ENCODE results near the gene SCAPER. TPM values are rescaled to one million over a fixed set of nuclear protein-coding genes. Genes with fewer than 3 reads are reported as not detected.

The SCAPER gene
- polyA plus RNA-seq, 1 donor from 2014 or later, result 77.1 TPM

- Histone ChIP-seq H3K4me3 (ENCODE audit: low read length) (no peak overlapping the region), H2AFZ (ENCODE audit: low read depth, low read length) (no peak overlapping the region), H3K36me3 (ENCODE audit: insufficient read depth, low read length) (no peaks in the 10 kb centered on the region), H3K9me2 (ENCODE audit: insufficient read depth, low read length) (no peaks in the 10 kb centered on the region), H3K9me3 (ENCODE audit: low read length) (no peaks in the 10 kb centered on the region), H3K9ac (ENCODE audit: low read length) (no peak overlapping the region), H3K4me2 (ENCODE audit: low read length) (no peak overlapping the region), H3K27ac (ENCODE audit: low read length) (no peak overlapping the region), H3F3A (ENCODE audit: insufficient read depth, low read length, poor library complexity, severe bottlenecking) (no peaks in the 10 kb centered on the region), H3K79me2 (replicated peaks; ENCODE audit: insufficient read depth, low read length) (no peaks in the 10 kb centered on the region), H3K27me3 (ENCODE audit: insufficient read depth, low read depth, low read length) (no peaks in the 10 kb centered on the region), H4K20me1 (ENCODE audit: insufficient read depth) (no peaks in the 10 kb centered on the region)
- TF ChIP-seq CTCF (IDR thresholded peaks at IDR 0.05; ENCODE audit: poor library complexity, severe bottlenecking), result no peak
- TF ChIP-seq EZH2 (IDR thresholded peaks at IDR 0.05; ENCODE audit: borderline replicate concordance, insufficient read depth, low read length, poor library complexity, severe bottlenecking), result no peak
- no peak for TF ChIP-seq TAF1 (IDR thresholded peaks at IDR 0.05; ENCODE audit: low read depth)
- TF ChIP-seq REST (IDR thresholded peaks at IDR 0.05; ENCODE audit: borderline replicate concordance), result no peak
- no peak for TF ChIP-seq EP300 (conservative IDR thresholded peaks at IDR 0.05; ENCODE audit: poor library complexity, severe bottlenecking)
- TF ChIP-seq POLR2AphosphoS5 (IDR thresholded peaks at IDR 0.05), result no peak
- TF ChIP-seq RAD21 (conservative IDR thresholded peaks at IDR 0.05), result no peak
- TF ChIP-seq MXI1 (conservative IDR thresholded peaks at IDR 0.05; ENCODE audit: poor library complexity, severe bottlenecking), result no peak
- TF ChIP-seq SMC3 (conservative IDR thresholded peaks at IDR 0.05; ENCODE audit: poor library complexity), result no peak
These were observed 92.8 kb downstream of the SCAPER start for GRCh38 chr15:76812381-76812780.

- Histone ChIP-seq H3K36me3 (ENCODE audit: insufficient read depth, low read length) (no peaks in the 10 kb centered on the region), H3K9me2 (ENCODE audit: insufficient read depth, low read length) (no peaks in the 10 kb centered on the region), H3K4me2 (ENCODE audit: low read length) (no peak overlapping the region), H3K27me3 (ENCODE audit: insufficient read depth, low read depth, low read length) (no peaks in the 10 kb centered on the region), H3K9me3 (ENCODE audit: low read length) (no peaks in the 10 kb centered on the region), H3K27ac (ENCODE audit: low read length) (no peak overlapping the region), H3F3A (ENCODE audit: insufficient read depth, low read length, poor library complexity, severe bottlenecking) (no peaks in the 10 kb centered on the region), H3K79me2 (replicated peaks; ENCODE audit: insufficient read depth, low read length) (no peaks in the 10 kb centered on the region), H3K9ac (ENCODE audit: low read length) (no peak overlapping the region), H4K20me1 (ENCODE audit: insufficient read depth) (no peaks in the 10 kb centered on the region), H3K4me3 (ENCODE audit: low read length) (no peak overlapping the region), H2AFZ (ENCODE audit: low read depth, low read length) (no peak overlapping the region)
- TF ChIP-seq TAF1 (IDR thresholded peaks at IDR 0.05; ENCODE audit: low read depth) (no peak), POLR2AphosphoS5 (IDR thresholded peaks at IDR 0.05) (no peak), EZH2 (IDR thresholded peaks at IDR 0.05; ENCODE audit: borderline replicate concordance, insufficient read depth, low read length, poor library complexity, severe bottlenecking) (no peak), MXI1 (conservative IDR thresholded peaks at IDR 0.05; ENCODE audit: poor library complexity, severe bottlenecking) (no peak), RAD21 (conservative IDR thresholded peaks at IDR 0.05) (no peak), CTCF (IDR thresholded peaks at IDR 0.05; ENCODE audit: poor library complexity, severe bottlenecking) (no peak), SMC3 (conservative IDR thresholded peaks at IDR 0.05; ENCODE audit: poor library complexity) (no peak), EP300 (conservative IDR thresholded peaks at IDR 0.05; ENCODE audit: poor library complexity, severe bottlenecking) (no peak), REST (IDR thresholded peaks at IDR 0.05; ENCODE audit: borderline replicate concordance) (no peak)
These were observed 95.6 kb downstream of the SCAPER start for GRCh38 chr15:76809412-76810103.
